Raji (cell line): Measurements from ENCODE around the gene CHCHD1.

Experiments used
- POLR2A ChIP-seq: IDR thresholded peaks from 2 replicates; pipeline ENCODE4 v1.6.1; 2011; ENCODE audit warnings: low read depth, low read length, control low read depth; ENCODE audit not compliant: insufficient read depth

The CHCHD1 gene

GRCh38 chr10:73785211-73785720, 3.4 kb downstream of the CHCHD1 start, which contains the start of gene ZSWIM8:
Gene ZSWIM8 (plus strand): TSS chr10:73785606. CDS start chr10:73785879, 273 bp downstream.
- peak; percentile 51; the same call in 1 of the 2 replicates for TF ChIP-seq POLR2A

GRCh38 chr10:73785721-73786511, 4.1 kb downstream of the CHCHD1 start:
- no peak for TF ChIP-seq POLR2A

DNA sequence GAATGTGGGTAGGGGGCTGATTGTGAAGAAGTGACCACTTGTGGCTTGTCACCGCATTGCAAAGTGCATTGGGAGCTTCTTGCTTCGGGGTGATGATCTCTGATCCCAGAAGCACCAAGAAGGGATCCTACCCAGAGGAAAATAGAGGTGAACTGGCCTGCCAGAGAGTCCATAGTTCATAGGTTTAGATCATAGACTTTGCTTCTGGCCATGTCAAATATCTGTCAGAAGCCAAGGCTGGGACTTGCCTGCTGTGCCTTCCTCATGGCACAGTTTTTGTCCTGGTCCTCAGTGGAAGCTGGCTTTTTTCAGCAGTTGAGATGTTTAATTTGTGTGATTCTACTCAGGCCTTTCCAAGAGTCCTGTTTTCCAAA, 4.7 kb downstream of the CHCHD1 start:
- no peak for TF ChIP-seq POLR2A

DNA sequence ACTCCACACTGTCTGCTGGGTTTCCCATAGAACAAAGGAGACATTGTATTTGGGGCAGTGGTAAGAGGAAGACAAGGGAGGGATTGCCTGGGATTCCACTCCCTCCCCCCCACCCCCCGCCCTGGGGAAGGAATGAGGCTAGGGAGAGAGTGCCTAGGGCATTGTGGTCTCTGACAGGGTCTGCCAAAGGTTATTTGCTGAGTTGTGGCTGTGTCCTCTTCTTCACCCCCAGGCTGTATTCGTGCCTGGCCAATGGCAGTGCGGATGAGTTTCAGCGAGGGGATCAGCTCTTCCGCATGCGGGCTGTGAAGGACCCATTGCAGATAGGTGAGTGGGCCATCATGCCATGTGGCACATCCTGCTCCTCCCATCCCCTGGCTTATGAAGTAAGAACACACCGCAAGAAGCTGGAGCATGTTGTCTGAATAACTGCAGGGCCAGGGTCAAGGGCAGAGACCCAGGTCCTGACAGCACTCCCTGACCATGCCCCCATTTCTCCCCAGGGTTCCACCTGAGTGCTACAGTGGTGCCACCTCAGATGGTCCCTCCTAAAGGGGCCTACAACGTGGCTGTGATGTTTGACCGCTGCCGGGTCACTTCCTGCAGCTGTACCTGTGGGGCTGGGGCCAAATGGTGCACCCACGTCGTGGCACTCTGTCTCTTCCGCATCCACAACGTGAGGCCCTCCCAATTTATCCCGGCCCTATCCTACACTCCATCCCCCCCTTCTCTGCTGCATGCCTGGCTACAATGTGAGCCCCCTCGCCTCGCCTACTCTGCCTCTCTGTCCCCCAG, 7.2 kb downstream of the CHCHD1 start:
- TF ChIP-seq POLR2A = no peak

GRCh38 chr10:73789659-73790055, 7.8 kb downstream of the CHCHD1 start:
- no peak for TF ChIP-seq POLR2A

DNA sequence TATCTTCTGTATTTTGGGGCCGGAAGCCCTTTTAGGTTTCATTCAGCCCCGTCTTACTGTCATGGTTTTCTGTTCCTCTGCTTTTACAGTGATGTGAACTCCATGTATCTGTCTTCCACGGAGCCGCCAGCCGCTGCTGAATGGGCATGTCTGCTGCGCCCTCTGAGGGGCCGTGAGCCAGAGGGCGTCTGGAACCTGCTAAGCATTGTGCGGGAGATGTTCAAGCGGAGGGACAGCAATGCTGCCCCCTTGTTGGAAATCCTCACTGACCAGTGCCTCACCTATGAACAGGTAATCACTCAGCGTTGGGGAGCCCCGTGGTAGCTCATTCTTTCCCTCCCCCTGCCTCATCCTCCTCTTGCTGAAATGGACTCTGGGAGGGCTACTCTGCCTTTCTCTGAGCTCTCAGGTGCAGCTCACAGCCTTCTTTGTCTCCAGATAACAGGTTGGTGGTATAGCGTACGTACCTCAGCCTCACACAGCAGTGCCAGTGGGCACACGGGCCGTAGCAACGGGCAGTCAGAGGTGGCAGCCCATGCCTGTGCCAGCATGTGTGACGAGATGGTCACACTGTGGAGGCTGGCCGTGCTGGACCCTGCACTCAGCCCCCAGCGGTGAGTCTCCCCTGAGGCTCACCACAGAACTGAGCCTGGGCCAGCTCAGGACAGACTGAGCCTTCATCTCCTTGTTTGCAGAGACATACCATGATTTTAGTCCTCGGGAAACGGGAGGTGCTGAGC, 9.2 kb downstream of the CHCHD1 start:
- no peak for TF ChIP-seq POLR2A

- no peak for TF ChIP-seq POLR2A
These were observed 10.1 kb downstream of the CHCHD1 start for GRCh38 chr10:73791871-73792400.

GRCh38 chr10:73793456-73793855, 11.6 kb downstream of the CHCHD1 start:
- TF ChIP-seq POLR2A = no peak

DNA sequence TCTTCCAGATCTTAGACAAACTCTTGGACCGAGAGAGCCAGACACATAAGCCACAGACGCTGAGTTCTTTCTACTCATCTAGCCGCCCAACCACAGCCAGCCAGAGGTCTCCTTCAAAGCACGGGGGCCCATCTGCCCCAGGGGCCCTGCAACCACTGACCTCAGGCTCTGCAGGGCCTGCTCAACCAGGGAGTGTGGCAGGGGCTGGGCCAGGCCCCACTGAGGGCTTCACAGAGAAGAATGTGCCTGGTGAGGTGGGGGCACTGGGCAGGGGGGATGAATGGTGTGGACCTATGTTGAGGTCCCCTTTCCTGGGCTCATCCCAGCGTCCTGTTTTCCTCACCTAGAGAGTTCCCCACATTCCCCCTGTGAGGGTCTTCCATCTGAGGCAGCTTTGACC, 14.9 kb downstream of the CHCHD1 start:
- TF ChIP-seq POLR2A = no peak

GRCh38 chr10:73797324-73798025, 15.6 kb downstream of the CHCHD1 start:
- TF ChIP-seq POLR2A = no peak

GRCh38 chr10:73798087-73798486, 16.2 kb downstream of the CHCHD1 start:
- no peak for TF ChIP-seq POLR2A

DNA sequence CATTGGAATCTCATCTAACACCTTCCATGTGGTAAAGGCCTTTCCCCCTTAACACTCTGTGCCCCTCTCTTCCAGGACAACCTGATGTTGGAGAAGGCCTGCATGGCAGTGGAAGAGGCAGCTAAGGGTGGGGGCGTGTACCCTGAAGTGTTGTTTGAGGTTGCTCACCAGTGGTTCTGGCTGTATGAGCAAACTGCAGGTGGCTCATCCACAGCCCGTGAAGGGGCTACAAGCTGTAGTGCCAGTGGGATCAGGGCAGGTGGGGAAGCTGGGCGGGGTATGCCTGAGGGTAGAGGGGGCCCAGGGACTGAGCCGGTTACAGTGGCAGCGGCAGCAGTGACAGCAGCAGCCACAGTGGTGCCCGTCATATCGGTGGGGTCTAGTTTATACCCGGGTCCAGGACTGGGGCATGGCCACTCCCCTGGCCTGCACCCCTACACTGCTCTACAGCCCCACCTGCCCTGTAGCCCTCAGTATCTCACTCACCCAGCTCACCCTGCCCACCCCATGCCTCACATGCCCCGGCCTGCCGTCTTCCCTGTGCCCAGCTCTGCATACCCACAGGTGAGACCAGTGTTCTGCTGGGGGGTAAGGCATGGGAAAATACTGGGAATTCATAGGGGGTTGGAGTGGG, 17.2 kb downstream of the CHCHD1 start:
- TF ChIP-seq POLR2A = no peak

- no peak for TF ChIP-seq POLR2A
These were observed 18.2 kb downstream of the CHCHD1 start for GRCh38 chr10:73799899-73800559.
